Stimulated activated CD8-positive, alpha-beta memory T cell treated with anti-CD3 and anti-CD28 coated beads, Interleukin-12 subunit alpha, Interleukin-12 subunit beta, amount 100 ng/mL, for 4 hours (primary cell): ENCODE measurements around the gene GPX7.

ENCODE experiments used
- DNase-seq: peaks from one replicate; pipeline ENCODE4 v3.0.0-alpha.2; 2020; ENCODE audit warnings: low read depth

GPX7 gene

DNA sequence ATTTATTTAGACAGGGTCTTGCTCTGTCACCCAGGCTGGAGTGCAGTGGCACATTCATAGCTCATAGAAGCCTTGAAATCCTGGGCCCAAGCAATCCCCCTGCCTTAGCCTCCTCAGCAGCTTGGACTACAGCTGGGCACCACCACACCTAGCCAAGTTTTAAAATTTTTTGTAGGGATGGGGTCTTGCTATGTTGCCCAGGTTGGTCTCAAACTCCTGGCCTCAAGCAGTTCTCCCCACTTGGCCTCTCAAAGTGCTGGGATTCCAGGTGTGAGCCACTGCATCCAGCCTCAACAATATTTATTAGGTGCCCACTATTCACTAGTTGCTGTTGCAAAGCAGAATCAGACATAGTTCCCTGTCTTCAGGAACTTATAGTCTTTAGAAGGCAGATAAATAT, 14.1 kb upstream of the GPX7 start:
- DNase-seq = no peak

DNA sequence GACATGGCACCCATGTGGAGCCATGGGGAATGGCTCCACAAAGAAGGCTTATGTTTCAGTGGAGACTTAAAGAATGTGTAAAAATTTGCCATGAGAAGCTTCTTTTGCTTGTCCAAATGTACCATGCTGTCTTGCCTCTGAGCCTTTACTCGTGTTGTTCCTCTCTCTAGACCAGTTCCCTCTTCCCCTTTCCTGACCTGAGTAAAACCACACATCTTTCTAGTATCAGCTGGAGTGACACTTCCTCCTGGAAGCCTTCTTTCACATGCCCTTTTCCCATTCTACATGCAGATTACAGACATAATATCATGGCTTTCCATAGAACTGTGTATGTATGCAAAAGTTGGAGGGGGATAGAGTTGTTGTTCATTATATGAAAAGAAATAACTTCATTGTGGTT, 13.6 kb upstream of the GPX7 start:
- DNase-seq = no peak

DNA sequence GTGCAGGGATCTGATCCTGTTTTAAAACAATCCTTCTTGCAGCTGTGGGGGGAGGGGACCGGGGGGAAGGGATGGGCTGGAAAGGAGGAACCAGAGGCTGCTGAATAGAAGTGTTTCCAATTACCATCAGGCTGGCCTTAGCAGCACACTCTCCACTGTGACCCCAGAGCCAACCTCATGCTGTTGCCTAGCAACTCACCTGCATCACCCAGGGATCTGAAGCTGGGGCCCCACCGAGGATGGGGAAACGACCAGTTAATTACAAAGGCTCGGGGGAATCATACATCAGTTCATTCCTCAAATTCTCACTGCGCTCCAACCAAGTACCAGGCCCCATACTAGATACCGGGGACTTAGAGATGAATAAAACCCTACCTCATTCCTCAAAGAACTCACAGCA, 11.9 kb upstream of the GPX7 start:
- DNase-seq = no peak

DNA sequence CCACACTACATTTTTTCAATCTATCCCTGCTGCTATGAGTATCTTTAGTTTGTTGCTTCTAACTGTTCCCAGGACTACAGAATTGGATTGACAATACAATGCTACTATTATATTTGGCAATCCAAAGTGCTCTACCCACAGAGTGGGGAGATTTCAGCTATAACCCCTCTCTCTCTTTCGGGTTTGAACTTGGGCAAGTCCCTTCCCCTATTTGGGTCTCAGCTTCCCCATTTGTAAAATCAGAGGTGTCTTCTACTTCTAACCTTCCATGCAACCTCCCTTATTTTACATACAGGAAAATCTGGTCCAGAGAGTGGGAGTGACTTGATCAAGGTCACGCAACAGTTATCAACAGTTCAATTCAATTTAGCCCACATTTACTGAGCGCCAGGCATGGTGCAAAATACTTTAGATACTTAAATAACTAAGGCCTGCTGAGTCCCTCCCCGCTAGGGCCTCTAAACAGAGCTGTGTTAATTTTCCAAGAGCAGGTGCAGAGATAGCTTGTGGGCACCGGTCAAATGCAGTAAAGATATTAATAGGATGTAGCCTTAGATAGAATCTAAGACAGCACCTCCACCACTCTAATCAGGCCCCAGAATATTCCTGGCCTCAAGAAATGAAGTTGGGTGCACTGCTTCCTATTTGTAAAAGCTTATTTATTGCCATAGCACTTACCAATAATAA, 9.4 kb upstream of the GPX7 start:
- no peak for DNase-seq

DNA sequence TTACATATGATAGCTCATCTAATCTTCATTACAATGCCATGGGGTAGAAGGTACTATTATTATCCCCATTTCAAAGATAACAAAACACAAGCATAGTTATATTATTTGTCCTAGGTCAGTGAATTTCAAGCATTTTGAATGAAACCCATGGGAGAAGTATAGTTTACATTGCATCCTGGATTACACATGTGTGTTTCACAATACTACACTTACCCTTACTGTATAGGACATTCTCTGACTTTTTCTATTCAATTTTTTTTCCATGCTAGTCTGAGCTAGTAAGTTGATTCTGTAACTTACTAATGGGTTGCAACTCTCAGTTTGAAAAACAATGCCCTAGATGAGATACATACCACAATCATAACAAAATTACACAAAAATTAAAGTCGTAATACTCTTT, 8.7 kb upstream of the GPX7 start:
- DNase-seq = no peak

DNA sequence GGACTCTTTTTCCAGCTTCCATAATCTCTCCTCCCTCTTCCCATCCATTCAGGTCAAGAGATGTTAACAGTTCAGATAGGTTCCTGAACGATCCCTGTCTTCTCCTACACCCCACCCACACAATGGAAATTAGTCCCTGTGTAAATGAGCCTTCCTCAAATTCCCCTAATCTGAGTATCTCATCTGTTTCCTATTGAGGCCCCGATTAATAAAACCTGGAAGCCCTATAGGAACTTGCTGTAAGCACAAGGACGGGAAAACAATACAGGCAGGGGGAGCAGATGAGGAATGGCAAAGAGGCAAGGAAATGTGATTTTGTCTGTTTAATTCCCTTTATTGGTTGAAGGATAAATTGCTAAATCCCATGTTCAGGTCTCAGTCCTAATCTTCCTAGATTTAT, 7.1 kb upstream of the GPX7 start:
- DNase-seq = no peak

DNA sequence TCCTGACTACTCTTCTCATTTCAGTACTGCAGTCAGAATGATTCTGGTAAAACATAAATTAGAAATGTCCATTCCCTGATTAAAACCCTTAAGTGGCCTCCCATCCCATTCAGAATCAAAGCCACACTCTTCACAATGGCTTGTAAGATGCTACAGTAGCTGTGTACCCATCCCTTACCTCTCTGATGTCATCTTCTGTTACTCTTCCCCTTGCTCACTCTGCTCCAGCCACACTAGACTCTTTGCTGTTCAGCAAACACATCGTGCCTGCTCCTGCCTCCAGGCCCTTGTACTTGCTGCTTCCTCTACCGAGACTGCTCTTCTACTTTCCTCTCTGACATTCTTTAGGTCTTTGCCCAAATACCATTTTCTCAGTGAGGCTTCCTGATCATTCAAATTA, 4.3 kb upstream of the GPX7 start:
- DNase-seq = no peak

DNA sequence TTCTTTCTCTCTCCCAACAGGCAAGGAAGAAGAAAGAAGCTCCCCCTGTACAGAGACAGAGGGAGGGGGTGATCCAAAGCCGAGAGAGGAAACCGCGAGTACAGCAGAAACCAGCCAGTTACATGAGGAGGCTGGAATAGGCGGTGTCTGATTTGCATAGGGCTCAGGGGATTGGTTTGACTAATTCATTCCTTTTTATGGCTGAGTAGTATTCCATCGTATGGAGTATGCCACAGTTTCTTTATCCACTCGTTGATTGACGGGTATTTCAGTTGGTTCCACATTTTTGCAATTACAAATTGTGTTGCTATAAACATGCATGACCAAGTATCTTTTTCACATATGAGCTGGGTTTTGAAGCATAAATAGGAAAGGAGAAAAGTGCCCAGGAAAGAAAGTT, 3.4 kb upstream of the GPX7 start:
- DNase-seq = no peak

DNA sequence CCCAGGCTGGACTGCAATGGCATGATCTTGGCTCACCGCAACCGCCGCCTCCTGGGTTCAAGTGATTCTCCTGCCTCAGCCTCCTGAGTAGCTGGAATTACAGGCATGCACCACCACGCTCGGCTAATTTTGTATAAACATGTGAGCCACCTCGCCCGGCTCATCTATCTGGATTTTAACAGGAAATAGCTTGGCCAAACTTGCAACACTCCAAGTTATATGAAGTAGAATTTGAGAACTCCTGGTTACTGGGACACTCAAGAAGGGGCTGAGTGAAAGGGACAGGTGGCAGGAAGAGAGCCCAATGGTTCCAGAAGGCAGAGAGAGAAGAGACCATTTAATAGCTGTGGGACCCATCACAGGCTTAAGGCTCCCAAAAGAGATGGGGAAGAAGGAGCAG, 2.9 kb upstream of the GPX7 start:
- DNase-seq = no peak

DNA sequence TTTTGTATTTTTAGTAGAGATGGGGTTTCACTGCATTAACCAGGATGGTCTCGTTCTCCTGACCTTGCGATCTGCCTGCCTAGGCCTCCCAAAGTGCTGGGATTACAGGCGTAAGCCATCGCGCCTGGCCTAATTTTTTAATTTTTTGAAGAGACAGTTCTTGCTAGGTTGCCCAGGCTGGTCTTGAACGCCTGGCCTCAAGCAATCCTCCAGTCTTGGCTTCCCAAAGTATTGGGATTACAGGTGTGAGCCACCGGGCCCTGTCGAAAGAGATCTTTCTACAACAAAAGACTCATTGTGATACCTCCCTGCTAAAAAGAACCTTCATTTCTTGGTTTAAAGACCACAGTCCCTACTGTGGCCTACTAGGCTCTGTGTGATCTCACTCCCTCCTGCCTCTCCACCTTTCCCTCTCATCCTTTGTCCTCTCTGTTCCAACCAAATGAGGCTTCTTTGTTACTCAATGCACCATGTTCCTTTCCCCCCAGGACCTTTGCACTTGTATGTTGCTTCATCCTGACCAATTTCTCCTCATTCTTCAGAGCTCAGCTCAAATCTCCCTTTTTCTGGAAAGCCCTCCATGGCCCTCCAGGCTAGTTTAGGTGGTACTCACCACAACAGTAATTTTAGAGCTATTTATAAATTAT, 1.5 kb upstream of the GPX7 start:
- DNase-seq = no peak

DNA sequence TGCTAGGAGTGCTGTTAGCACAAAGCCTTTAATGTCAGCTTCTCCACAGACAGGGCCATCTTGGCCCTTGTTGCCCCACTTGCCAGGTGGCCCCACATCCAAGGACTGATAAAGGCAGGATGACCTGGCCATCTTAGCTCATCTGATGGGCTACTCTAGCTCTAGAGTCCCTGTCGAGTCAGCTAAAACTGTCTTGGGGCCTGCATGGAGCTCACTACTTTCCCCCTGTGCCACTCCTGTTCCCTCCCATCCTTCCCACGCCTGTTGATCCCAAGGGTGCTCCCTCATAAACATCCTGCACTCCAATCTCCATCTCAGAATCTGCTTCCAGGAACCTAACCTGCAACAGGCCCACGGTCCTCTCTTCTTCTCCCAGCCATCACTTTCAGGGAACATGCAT, 652 bp upstream of the GPX7 start:
- no peak for DNase-seq

DNA sequence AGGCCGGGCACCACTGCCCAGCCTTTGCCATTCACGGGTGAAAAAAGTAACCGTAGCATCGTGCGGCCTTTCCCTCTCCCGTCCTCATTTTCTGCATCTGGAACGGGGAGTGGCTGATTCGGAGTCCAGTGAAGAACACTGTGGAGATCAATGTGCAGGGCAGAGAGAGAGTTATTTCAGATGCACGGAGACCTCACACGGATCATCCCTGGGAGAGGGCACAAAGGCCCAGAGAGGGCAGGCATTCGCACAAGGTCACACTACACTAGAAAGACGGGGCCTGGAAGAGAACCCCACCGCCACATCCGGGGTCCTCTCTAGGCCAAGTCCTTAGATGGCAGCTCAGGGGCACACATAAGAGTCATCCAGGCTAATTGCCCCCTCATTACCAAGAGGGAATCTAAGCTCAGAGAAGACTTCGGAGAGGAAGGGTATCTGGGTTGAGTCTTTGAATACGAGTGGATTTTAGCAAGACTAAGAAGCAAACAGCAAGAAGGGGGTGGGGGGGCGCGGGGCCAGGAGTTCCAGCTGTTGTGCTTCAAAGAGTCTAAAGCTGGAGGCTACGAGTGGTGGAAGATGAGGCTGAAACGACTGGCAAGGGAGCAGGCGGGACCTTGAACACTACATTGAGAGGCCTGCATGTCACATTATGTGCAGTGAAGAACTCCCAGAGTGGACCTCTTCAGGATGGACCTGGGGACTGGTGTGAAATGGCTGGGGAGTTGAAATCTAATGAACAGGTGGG, 857 bp downstream of the GPX7 start:
- no peak for DNase-seq

DNA sequence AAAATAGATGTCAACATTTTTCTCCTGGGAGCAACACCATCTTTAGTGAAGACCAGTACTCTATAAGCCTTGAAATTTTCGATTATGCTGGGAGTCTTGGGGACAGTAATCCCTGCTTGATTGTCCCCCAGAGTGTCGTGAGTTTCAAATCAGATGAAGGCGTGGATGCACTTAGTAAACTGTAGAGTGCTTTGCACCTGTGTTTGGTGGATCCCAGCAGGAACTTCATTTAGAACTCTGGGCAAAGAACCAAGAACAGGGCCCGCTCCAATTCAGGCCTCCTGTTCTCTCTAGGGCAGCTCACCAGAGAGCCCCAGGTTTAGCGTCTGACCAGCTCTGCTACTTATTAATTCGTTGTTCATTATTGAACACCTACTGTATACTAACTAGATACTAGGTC, 1.5 kb downstream of the GPX7 start:
- DNase-seq = no peak

DNA sequence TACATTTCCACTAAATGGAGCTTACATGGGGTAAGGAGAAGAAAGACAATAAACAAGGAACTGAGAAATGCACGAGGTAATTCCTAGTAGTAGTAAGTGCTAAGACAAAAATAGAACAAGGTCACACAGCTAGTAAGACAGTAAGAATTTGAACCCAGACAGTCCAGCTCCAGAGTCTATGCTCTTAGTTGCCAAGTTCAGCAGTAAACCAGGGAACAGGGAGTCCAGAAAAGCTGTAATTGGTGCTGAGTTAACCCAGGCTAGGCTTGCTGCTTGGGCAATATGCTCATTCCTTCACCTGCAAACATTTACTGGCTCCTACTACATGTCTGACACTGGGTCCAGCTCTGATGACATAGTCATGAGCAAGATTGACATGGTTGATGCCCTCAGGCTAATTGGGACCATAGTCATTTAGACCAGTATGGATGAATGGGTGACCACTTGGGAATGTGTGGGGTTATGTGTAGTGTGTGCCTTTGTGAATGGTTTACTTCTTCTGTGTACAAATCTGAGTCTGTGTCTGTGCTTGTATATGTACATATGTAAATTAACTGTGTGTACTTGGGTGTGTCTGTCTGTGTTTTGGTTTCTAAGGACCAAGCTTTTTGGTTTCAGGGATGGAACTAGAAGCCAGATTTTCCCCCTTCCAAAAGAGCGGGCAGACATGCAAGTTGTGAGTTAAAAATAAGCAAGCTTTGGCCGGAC, 2.0 kb downstream of the GPX7 start:
- no peak for DNase-seq

DNA sequence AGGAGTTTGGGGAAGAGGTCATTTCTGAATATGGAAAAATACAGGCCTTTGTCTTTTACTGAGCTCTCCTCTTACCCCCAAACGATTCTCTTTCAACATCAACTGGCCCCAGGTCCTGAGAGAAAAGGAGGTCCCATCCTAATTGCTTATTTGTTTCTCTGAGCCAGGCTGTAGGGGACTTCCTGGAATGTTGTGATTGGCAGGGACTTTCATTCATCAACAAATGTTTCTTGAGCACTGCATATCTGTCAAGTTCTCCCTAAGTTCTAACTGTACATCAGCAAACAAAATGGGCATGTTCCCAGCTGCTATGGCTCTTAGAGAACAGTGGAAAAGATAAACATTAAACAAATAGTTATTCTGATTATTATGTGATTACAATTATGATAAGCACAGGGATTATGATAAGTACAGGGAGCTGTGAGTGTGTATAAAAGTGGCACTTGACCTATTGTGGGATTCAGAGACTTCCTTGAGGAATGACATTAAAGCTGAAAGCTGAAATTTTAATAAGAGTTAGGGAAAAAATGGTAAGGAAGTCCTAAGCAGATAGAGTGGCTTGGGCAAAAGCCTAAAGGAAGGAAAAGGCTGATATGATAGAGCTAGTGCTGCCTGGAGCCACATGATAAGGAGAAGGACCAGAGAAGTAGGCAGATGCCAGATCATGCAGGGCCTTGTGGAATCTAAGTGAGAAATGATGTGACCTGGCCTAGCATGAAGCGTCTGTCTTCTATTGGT, 11.6 kb downstream of the GPX7 start:
- DNase-seq = no peak

DNA sequence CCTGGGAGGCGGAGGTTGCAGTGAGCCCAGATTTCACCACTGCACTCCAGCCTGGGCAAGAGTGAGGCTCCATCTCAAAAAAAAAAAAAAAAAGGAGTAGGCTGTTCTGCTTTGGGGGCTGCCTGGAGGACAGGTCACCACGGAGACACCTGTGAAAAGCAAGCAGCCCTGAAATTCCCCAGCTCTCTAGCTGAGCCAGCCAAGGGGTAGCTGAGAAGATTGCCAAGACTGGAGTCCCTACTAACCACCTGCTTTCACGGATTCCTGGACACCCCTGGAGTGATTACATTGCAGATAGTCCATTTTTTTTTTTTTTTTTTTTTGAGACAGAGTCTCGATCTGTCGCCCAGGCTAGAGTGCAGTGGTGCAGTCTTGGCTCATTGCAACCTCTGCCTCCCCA, 12.5 kb downstream of the GPX7 start:
- DNase-seq = no peak

DNA sequence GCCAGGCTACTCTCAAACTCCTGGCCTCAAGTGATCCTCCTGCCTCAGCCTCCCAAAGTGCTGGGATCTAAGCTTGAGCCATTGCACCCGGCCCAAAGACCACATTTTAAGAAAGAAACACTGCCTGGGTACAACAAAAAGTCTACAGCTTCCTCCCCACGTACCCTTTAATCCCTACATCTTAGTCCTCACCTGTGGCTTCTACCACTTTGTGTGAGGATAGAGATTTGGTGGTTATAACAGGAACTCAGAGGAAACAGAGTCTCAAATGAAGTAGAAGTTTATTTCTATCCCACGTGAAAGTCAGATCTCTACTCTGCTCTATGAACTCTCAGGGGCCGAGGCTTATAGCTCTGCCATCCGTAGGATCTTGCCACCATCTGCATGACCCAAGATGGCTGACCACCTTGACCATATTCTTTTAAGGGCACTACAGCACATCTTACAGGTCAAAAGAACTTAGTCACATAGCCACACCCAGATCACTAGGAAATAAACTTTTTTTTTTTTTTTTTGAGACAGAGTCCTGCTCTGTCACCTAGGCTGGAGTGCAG, 13.4 kb downstream of the GPX7 start:
- no peak for DNase-seq

DNA sequence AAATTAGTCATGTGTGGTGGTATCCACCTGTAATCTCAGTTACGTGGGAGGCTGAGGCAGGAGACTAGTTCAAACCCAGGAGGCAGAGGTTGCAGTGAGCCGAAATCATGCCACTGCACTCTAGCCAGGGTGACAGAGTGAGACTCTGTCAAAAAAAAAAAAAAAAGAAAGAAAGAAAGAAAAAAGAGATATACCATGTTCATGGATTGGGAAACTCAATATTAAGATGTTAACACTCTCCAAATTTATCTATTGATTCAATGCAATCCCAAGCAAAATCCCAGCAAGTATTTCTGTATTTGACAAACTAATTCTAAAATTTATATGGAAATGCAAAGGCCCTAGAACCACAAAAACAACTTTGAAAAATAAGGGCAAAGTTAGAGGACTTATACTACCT, 19.8 kb downstream of the GPX7 start:
- DNase-seq = no peak

DNA sequence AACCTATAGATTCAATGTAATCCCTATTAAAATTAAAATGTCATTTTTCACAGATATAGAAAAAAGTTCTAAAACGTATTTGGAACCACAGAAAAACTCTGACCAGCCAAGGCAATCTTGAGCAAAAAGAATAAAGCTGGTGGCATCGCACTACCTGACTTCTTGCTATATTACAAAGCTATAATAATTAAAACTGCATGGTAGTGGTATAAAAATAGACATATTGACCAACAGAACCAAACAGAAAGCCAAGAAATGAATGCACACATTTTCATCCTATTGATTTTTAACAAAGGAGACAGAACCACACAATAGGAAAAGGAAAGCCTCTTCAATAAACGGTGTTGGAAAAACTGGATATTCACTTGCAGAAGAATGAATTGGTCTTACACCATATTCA, 21.6 kb downstream of the GPX7 start:
- DNase-seq = no peak

DNA sequence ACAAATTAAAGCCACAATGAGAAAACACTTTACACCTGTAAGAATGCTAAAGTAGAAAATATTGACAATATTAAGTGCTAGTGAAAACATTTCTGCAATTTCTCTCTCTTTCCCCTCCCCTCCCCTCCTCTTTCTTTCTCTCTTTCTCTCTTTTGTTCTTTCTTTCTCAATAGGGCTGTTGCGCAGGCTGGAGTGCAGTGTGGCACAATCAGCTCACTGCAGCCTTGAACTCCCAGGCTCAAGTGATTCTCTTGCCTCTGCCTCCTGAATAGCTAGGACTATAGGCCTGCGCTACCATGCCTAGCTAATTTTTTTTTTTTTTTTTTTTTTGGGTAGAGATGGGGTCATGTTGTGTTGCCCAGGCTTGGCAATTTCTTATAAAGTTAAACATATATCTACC, 24.9 kb downstream of the GPX7 start:
- DNase-seq = no peak

DNA sequence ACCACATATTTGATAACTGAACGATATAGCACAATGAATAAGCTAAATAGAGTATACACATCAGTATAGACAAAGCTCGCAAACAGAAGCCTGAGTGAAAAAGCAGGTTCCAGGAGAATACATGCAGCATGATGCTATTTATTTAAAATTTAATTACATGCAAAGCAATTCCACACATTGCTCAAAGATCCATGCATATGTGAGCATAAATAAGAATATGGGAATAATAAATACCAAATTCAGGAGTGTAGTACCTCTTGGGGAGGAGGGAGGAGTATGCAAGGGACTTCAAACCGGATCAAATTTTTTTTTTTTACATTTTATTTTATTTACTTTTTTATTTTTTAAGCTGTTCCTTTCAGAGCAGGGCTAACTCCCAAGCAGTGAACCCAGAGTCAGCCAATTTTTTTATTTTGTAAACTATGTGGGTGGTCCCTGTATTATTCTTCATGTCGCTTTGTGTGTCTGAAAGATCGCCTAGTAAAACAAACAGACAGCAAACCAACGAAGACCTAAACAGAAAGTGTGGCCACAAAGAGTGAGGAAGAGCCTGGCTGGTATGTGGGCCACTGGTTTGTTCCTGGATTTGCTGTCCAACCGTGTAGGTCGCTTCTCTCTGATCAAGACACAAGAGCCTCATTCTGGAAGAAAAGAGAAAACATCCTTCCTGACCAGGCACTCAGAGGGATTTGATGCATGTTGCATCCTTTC, 26.6 kb downstream of the GPX7 start:
- no peak for DNase-seq

DNA sequence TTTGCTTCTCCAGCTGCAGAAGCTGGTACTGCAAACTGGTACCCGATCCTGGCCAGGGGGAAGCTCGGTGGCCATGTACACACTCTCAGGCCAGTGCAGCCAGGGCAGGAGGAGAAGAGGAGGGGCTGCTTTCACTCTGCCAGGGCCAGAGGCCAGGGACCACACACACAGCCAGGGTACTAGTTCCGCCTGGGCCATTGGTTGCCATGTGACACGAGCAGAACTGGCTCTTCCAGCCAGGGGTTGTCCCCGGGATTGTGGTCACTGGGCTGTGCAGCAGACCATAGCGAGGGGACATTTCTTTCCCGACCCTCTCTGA, 27.1 kb downstream of the GPX7 start:
- no peak for DNase-seq
